ENCODE measurements around the gene ZNF586.
"Not testable (repeated sequence)": the region's sequence is repeated elsewhere in the genome, so short reads cannot be mapped to it uniquely, and the experiment has no call there.

Gene ZNF586

GRCh38 chr19:57796580-57796979 is 27.1 kb downstream of the ZNF586 start:
- DNase-seq (ENCODE audit: low read depth in 2 of 2) = not testable (repeated sequence)

- no peak for DNase-seq (ENCODE audit: low read depth in 2 of 2)
Observed at GRCh38 chr19:57800696-57801095, 31.2 kb downstream of the ZNF586 start.

GRCh38 chr19:57802269-57802668 is 32.8 kb downstream of the ZNF586 start:
- no peak for DNase-seq (ENCODE audit: low read depth in 2 of 2)

- no peak for DNase-seq (ENCODE audit: low read depth in 2 of 2)
Observed at GRCh38 chr19:57803265-57803593, 33.8 kb downstream of the ZNF586 start.

- DNase-seq (ENCODE audit: low read depth in 2 of 2) = no peak
Observed at GRCh38 chr19:57803594-57804325, 34.3 kb downstream of the ZNF586 start.

GRCh38 chr19:57807541-57807940 is 38.1 kb downstream of the ZNF586 start:
- DNase-seq (ENCODE audit: low read depth in 2 of 2) = no peak

- DNase-seq (ENCODE audit: low read depth in 2 of 2) = not testable (repeated sequence)
Observed at GRCh38 chr19:57810410-57811295, 41.2 kb downstream of the ZNF586 start.

- DNase-seq (ENCODE audit: low read depth in 2 of 2) = no peak
Observed at GRCh38 chr19:57812226-57812625, 42.8 kb downstream of the ZNF586 start.

- not testable (repeated sequence) for DNase-seq (ENCODE audit: low read depth in 2 of 2)
Observed at GRCh38 chr19:57812975-57813820, 43.7 kb downstream of the ZNF586 start.

GRCh38 chr19:57813919-57814504 is 44.5 kb downstream of the ZNF586 start:
- DNase-seq (ENCODE audit: low read depth in 2 of 2) = no peak

- peak; percentile 45 to 51 for DNase-seq (ENCODE audit: low read depth in 2 of 2)
Observed at GRCh38 chr19:57814505-57815246, 45.2 kb downstream of the ZNF586 start, which contains the start of gene ZNF552. TSS of gene ZNF552 (minus strand) at chr19:57814913. CDS start at chr19:57814743, 170 bp downstream.

- DNase-seq (ENCODE audit: low read depth in 2 of 2) = no peak
Observed at GRCh38 chr19:57815247-57816075, 46.0 kb downstream of the ZNF586 start.

- no peak for DNase-seq (ENCODE audit: low read depth in 2 of 2)
Observed at GRCh38 chr19:57816652-57817051, 47.2 kb downstream of the ZNF586 start.

GRCh38 chr19:57817976-57818375 is 48.5 kb downstream of the ZNF586 start:
- no peak for DNase-seq (ENCODE audit: low read depth in 2 of 2)

- DNase-seq (ENCODE audit: low read depth in 2 of 2) = no peak
Observed at GRCh38 chr19:57818378-57818777, 48.9 kb downstream of the ZNF586 start.

- DNase-seq (ENCODE audit: low read depth in 2 of 2) = peak; percentile 59 to 62
Observed at GRCh38 chr19:57819475-57820148, 50.1 kb downstream of the ZNF586 start.

GRCh38 chr19:57820599-57820998 is 51.1 kb downstream of the ZNF586 start:
- no peak for DNase-seq (ENCODE audit: low read depth in 2 of 2)

GRCh38 chr19:57821095-57821494 is 51.6 kb downstream of the ZNF586 start:
- not testable (repeated sequence) for DNase-seq (ENCODE audit: low read depth in 2 of 2)

- not testable (repeated sequence) for DNase-seq (ENCODE audit: low read depth in 2 of 2)
Observed at GRCh38 chr19:57821501-57821900, 52.0 kb downstream of the ZNF586 start.

Measured in stimulated activated CD8-positive, alpha-beta memory T cell treated with anti-CD3 and anti-CD28 coated beads, Interleukin-2, amount 100 ng/mL, for 1 hour (primary cell).